Calu3 (cell line): ENCODE results near the gene GPS1. TPM values are rescaled to one million over a fixed set of nuclear protein-coding genes. Genes with fewer than 3 reads are reported as not detected.
A peak's percentile ranks its signal among the peaks of the same experiment; 100 is the strongest.

Experiments
- BruUV-seq: library from RNA; stranded (reverse); fragments of 400-500 nt; replicated peaks from 2 replicates; lab custom pipeline; 2021; lab: Mats Ljungman, UMichigan
- CTCF ChIA-PET: fragments of 300-600 bp; sonication (Branson Sonifier 250); formaldehyde crosslinking; loops from one replicate; lab custom pipeline; 2022; ENCODE audit warnings: antibody characterized with exemption; lab: Charles Lee
- DNase-seq: peaks from one replicate; pipeline ENCODE4 v3.0.0; 2022
- H3K27ac Mint-ChIP-seq: one replicate; pipeline ENCODE4 v1.8.0; 2022; ENCODE audit warnings: mixed read lengths; ENCODE audit not compliant: unreplicated experiment
- H3K27me3 Mint-ChIP-seq: one replicate; pipeline ENCODE4 v1.8.0; 2022; ENCODE audit warnings: mixed read lengths; ENCODE audit not compliant: unreplicated experiment
- H3K36me3 Mint-ChIP-seq: one replicate; pipeline ENCODE4 v1.8.0; 2022; ENCODE audit warnings: mild to moderate bottlenecking, moderate library complexity, mixed read lengths; ENCODE audit not compliant: insufficient read depth, unreplicated experiment
- H3K4me1 Mint-ChIP-seq: one replicate; pipeline ENCODE4 v1.8.0; 2022; ENCODE audit warnings: mild to moderate bottlenecking, low read depth, mixed read lengths; ENCODE audit not compliant: unreplicated experiment
- H3K4me3 Mint-ChIP-seq: one replicate; pipeline ENCODE4 v1.8.0; 2022; ENCODE audit warnings: mild to moderate bottlenecking, low read depth, moderate library complexity, mixed read lengths; ENCODE audit not compliant: unreplicated experiment
- H3K9me3 Mint-ChIP-seq: one replicate; pipeline ENCODE4 v1.8.0; 2022; ENCODE audit warnings: low read depth, mixed read lengths; ENCODE audit not compliant: unreplicated experiment
- intact Hi-C: fragments of 100-400 bp; cut with micrococcal nuclease; formaldehyde crosslinking; loops from one replicate; pipeline ENCODE4 v1.10.0; 2022; ENCODE audit not compliant: unreplicated experiment
- total RNA-seq: library from RNA; stranded (reverse); gene quantifications from 2 replicates; pipeline ENCODE4 v1.2.3, GENCODE V29; 2022
- TF ChIP-seq, protein P1 (sequence below): fragments of 200-600 bp; IDR thresholded peaks from one replicate; pipeline ENCODE4 v1.8.0; 2022; ENCODE audit warnings: antibody characterized with exemption; ENCODE audit not compliant: unreplicated experiment

Gene GPS1
- total RNA-seq, 1 experiment from 2014 or later = 114 TPM

GRCh38 chr17:82077617-82078358 lies 26.1 kb downstream of the GPS1 start:
- no peak for DNase-seq
- Mint-ChIP-seq H3K27ac (peak overlapping the region; percentile 2), H3K27me3 (no peaks in the 10 kb centered on the region), H3K36me3 (peaks cover 72% of the 10 kb centered on the region), H3K9me3 (no peaks in the 10 kb centered on the region), H3K4me3 (no peak overlapping the region), H3K4me1 (no peaks in the 10 kb centered on the region)
- TF ChIP-seq, protein P1, sequence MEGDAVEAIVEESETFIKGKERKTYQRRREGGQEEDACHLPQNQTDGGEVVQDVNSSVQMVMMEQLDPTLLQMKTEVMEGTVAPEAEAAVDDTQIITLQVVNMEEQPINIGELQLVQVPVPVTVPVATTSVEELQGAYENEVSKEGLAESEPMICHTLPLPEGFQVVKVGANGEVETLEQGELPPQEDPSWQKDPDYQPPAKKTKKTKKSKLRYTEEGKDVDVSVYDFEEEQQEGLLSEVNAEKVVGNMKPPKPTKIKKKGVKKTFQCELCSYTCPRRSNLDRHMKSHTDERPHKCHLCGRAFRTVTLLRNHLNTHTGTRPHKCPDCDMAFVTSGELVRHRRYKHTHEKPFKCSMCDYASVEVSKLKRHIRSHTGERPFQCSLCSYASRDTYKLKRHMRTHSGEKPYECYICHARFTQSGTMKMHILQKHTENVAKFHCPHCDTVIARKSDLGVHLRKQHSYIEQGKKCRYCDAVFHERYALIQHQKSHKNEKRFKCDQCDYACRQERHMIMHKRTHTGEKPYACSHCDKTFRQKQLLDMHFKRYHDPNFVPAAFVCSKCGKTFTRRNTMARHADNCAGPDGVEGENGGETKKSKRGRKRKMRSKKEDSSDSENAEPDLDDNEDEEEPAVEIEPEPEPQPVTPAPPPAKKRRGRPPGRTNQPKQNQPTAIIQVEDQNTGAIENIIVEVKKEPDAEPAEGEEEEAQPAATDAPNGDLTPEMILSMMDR = no peak
- CTCF ChIA-PET = no interaction called here
- intact Hi-C loops = no loop called here
- no TSS peak for BruUV-seq

DNA sequence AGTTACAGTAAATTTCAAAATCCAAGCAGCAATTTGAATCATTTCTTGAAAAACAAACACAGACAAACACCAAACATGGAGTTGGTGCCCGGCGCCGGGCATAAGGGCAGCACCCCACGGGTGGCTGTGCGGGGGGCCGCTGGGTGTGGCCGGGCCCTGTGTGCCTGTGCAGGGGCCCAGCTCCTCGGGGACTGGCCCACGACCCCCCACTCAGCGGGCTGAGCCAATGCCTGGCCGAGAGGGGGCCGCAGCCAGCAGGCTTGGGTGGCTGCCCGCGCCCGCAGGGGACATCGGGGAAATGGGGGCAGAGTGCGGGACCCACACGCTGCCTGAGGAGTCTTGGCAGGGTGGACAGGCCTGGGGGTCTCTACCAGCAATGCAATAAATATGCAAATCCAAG lies 26.7 kb downstream of the GPS1 start:
- CTCF ChIA-PET = no interaction called here
- H3K27ac Mint-ChIP-seq = peak overlapping the region; percentile 2

GRCh38 chr17:82079001-82079677 lies 27.4 kb downstream of the GPS1 start:
- H3K36me3 Mint-ChIP-seq = peaks cover 79% of the 10 kb centered on the region
- TF ChIP-seq, protein P1 = no peak
- no peaks in the 10 kb centered on the region for H3K27me3 Mint-ChIP-seq
- no peak overlapping the region for H3K4me3 Mint-ChIP-seq
- no peaks in the 10 kb centered on the region for H3K4me1 Mint-ChIP-seq
- BruUV-seq = no TSS peak
- CTCF ChIA-PET = no interaction called here
- no peak for DNase-seq
- H3K27ac Mint-ChIP-seq = peak overlapping the region; percentile 30
- intact Hi-C loops = no loop called here
- H3K9me3 Mint-ChIP-seq = no peaks in the 10 kb centered on the region

More for the DNA sequence above, 26.7 kb downstream of the GPS1 start:
- intact Hi-C loops = no loop called here
- Mint-ChIP-seq H3K9me3 (no peaks in the 10 kb centered on the region), H3K4me1 (no peaks in the 10 kb centered on the region), H3K27me3 (no peaks in the 10 kb centered on the region), H3K4me3 (no peak overlapping the region), H3K36me3 (peaks cover 76% of the 10 kb centered on the region)
- TF ChIP-seq, protein P1 = no peak
- TSS peak; percentile 45 for BruUV-seq
- DNase-seq = no peak

DNA sequence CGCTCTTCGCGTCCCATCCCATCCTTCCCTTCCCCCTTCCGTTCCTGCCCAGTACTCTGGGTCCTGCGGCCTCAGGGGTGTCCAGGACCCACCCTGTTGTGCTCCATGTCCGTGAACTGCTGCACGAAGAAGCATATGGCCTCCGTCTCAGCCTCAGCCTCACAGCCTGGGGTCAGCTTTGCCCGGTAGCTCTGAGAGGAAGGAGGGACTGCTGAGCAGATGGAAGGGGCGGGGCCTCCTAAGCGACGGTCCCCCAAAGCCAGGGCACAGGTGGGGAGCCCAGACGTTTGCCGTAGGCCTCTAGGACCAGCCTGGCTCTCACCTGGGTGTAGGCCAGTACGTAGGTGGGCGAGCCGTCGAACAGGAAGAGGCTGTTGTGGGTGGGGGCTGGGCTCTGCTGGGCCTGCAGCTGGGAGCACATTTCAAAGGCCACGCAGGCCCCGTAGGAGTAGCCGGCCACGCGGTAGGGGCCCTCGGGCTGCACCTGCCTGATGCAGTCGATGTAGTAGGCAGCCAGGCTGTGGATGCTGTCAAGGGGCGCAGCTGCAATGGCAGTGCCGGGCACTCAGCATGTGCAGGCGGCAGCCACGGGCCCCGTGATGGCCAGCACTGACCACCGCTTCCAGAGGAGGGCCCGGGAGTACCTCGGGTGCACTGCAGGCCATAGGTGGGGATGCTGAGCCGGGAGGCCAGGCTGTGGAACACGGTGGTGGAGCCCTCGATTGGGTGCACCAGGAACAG lies 28.5 kb downstream of the GPS1 start:
- CTCF ChIA-PET = no interaction called here
- no peak overlapping the region for H3K4me3 Mint-ChIP-seq
- no peaks in the 10 kb centered on the region for H3K27me3 Mint-ChIP-seq

More for the DNA sequence above, 28.5 kb downstream of the GPS1 start:
- no peaks in the 10 kb centered on the region for H3K4me1 Mint-ChIP-seq
- intact Hi-C loops = no loop called here
- H3K36me3 Mint-ChIP-seq = peaks cover 83% of the 10 kb centered on the region
- no peak for DNase-seq
- H3K9me3 Mint-ChIP-seq = no peaks in the 10 kb centered on the region
- TF ChIP-seq, protein P1 = no peak
- no TSS peak for BruUV-seq
- no peak overlapping the region for H3K27ac Mint-ChIP-seq
